ENCODE results near the gene DOCK1.

DOCK1 gene

DNA sequence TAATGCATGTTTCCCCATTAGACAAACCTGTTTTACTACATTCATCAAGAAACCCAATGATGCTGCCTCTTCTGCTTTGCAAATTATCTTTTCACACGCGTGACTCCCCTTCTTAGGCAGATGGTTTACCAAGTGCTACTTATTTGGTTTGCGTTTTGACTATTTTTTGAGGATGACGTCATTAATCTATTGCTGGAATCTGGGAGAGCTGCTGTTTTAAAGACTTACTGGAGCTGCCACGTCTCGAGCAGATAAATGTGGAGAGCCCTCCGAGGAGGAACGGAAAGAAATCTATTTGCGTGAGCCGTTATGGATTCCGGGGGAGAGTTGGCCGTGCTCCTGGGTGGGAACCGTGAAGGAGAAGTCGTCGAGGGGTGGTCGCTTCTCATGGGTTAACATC is 271.4 kb downstream of the DOCK1 start:
- TF ChIP-seq, protein P1, sequence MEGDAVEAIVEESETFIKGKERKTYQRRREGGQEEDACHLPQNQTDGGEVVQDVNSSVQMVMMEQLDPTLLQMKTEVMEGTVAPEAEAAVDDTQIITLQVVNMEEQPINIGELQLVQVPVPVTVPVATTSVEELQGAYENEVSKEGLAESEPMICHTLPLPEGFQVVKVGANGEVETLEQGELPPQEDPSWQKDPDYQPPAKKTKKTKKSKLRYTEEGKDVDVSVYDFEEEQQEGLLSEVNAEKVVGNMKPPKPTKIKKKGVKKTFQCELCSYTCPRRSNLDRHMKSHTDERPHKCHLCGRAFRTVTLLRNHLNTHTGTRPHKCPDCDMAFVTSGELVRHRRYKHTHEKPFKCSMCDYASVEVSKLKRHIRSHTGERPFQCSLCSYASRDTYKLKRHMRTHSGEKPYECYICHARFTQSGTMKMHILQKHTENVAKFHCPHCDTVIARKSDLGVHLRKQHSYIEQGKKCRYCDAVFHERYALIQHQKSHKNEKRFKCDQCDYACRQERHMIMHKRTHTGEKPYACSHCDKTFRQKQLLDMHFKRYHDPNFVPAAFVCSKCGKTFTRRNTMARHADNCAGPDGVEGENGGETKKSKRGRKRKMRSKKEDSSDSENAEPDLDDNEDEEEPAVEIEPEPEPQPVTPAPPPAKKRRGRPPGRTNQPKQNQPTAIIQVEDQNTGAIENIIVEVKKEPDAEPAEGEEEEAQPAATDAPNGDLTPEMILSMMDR (IDR thresholded peaks at IDR 0.05; ENCODE audit: low read depth, low read length, missing control alignments): no peak
- no peak for DNase-seq (ENCODE audit: low read depth)
- H3K4me3 ChIP-seq (ENCODE audit: low read depth, low read length): no peak overlapping the region

DNA sequence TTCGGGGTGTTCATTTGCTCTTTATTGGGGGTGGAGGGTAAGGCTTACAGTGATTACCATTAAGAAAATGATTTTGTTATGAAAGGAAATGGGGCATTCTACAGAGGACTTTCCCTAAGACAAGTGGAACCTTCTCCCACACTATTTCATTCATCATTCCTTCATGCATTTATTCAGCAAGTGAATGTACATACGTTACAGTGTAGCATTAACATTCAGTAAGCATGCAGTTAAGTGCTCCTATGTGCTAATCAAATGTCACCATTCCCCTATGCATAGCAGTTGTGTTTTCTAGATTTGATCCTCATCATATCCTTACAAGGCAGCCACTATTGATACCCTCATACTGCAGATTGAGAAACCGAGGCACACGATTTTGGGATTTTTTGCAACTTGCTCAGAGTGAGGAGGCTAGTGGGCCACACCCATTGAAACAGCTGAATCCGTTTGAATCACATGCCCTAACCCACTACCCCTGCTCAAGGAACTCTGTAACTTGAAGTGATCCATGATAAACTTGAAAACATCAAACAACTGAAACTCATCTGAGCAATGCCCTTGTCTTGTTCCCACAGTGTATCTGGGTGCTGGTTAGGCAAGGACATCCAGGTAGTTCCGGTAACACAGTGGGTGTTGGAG is 274.5 kb downstream of the DOCK1 start:
- TF ChIP-seq, protein P1 (IDR thresholded peaks at IDR 0.05; ENCODE audit: low read depth, low read length, missing control alignments): no peak
- no peak overlapping the region for H3K4me3 ChIP-seq (ENCODE audit: low read depth, low read length)
- DNase-seq (ENCODE audit: low read depth): no peak

DNA sequence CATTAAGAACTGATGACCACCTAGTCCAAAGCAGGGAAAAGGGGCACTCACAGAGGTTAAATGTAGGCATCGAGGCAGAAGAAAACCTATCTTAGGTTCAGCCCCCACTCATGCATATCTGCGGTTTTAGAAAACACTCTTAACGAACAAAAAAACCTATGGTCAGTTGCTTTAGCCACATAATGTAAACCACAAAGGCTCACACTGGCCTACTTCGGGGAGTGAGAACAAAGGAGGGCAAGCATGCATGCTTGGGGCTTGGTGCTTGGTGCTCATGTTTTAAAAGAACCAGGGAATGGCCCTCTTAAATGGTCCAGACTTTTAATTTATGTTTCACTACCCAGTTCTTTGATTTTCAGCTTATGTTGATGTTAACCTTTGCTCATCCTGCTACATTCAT is 276.9 kb downstream of the DOCK1 start:
- no peak overlapping the region for H3K4me3 ChIP-seq (ENCODE audit: low read depth, low read length)
- TF ChIP-seq, protein P1 (IDR thresholded peaks at IDR 0.05; ENCODE audit: low read depth, low read length, missing control alignments): no peak
- DNase-seq (ENCODE audit: low read depth): no peak

DNA sequence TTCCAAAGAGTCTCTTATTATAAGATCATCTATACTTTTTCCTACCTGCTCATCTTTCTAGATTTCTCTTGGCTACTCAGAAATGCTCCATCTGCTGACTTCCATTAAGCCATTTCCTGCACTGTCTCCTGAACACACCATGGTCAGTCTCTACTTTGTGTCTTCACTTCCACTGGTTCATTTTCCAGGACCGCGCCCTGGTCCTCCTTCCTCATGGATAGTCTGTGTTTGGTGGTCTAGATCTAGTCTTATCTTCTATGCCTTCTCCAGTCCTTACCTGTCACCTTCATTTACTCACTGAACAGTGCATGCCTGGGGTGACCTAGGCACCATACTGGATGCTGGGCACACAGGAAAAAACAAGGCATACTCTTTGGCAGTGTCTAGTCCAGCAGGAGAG is 279.4 kb downstream of the DOCK1 start:
- TF ChIP-seq, protein P1 (IDR thresholded peaks at IDR 0.05; ENCODE audit: low read depth, low read length, missing control alignments): no peak
- no peak overlapping the region for H3K4me3 ChIP-seq (ENCODE audit: low read depth, low read length)
- no peak for DNase-seq (ENCODE audit: low read depth)

DNA sequence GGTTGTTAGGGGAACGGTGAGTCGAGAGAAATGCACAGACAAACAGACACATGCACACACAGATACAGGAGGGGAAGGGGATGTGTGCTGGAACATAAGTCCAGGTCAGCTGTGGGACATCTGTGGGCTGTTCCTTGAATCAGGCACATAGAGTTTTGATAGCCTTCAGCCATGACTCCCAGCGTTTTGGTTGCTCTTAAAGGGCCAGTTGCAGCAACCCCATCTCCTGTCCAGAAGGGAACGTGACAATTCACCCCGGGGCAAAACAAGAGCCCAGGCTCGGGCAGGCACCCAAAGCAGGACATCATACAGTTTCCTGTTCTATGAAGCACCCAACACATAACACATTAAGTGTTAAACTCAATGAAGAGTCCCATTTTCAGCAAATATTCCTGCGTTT is 281.6 kb downstream of the DOCK1 start:
- DNase-seq (ENCODE audit: low read depth): no peak
- no peak overlapping the region for H3K4me3 ChIP-seq (ENCODE audit: low read depth, low read length)
- TF ChIP-seq, protein P1 (IDR thresholded peaks at IDR 0.05; ENCODE audit: low read depth, low read length, missing control alignments): no peak

DNA sequence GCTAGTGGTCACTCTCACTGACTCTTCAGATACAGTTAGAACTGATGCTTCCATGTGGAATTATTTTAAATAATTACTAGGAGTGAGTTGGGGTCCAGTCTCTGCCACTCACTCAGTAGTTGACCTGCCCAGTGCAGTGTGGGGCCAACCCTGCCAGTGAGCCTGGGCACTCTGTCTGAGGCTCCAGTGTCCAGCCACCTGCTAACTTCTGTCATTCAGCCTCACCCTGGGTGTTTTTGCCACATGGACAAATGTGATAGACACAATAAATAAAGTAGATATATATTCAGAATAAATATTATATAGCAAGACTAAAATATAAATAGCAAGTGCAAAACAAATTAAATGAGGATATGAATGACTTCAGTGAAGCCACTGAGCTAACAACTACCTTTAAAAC is 284.0 kb downstream of the DOCK1 start:
- no peak for DNase-seq (ENCODE audit: low read depth)
- TF ChIP-seq, protein P1 (IDR thresholded peaks at IDR 0.05; ENCODE audit: low read depth, low read length, missing control alignments): no peak
- H3K4me3 ChIP-seq (ENCODE audit: low read depth, low read length): no peak overlapping the region

DNA sequence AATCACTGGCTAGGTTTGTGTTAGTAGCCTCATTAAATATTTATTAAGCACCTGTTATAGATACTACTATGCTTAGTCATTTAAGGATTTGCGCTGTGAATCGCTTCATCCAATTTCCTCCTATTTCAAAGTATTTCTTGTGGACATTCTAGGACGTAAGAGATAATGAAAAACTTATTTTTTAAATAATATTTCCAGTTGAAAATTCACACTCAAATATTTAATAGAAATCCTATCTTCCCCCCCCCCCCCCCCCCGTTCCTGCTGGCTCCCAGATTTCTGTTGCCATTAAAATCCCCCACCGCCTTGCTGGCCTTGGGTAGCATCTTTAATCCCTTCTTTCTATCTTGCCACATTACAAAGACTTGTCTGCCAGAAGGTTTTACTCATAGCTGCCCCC is 285.2 kb downstream of the DOCK1 start:
- H3K4me3 ChIP-seq (ENCODE audit: low read depth, low read length): no peak overlapping the region
- TF ChIP-seq, protein P1 (IDR thresholded peaks at IDR 0.05; ENCODE audit: low read depth, low read length, missing control alignments): no peak
- no peak for DNase-seq (ENCODE audit: low read depth)
